PC-9 (cell line): ENCODE data around the gene IPO4. TPM values are rescaled to one million over a fixed set of nuclear protein-coding genes. Genes with fewer than 3 reads are reported as not detected.

Experiments used
- BruUV-seq: library from RNA; stranded (reverse); fragments of 400-500 nt; replicated peaks from 2 replicates; lab custom pipeline; 2021; lab: Mats Ljungman, UMichigan
- CTCF ChIA-PET: fragments of 300-600 bp; sonication (Branson Sonifier 250); formaldehyde crosslinking; loops from one replicate; lab custom pipeline; 2022; ENCODE audit warnings: antibody characterized with exemption; lab: Charles Lee
- POLR2A ChIA-PET: fragments of 300-600 bp; sonication (Branson Sonifier 250); formaldehyde crosslinking; loops from one replicate; lab custom pipeline; 2022; ENCODE audit warnings: antibody characterized with exemption; ENCODE audit not compliant: unreplicated experiment; lab: Charles Lee
- DNase-seq, 2 experiments: peaks; one replicate each; pipeline versions ENCODE4 v3.0.0 to v3.0.0-alpha.2; 2015 to 2022; ENCODE audit warnings: mixed read lengths in 1 of 2
- H2AFZ ChIP-seq: fragments of 200-600 bp; sonication (generic); 2 replicates; pipeline ENCODE4 v1.8.1; 2017; ENCODE audit warnings: antibody characterized with exemption
- H3F3A ChIP-seq: fragments of 200-600 bp; sonication (generic); 2 replicates; pipeline ENCODE4 v1.8.1; 2017; ENCODE audit warnings: antibody characterized with exemption, mild to moderate bottlenecking, low read depth; ENCODE audit not compliant: insufficient read depth
- H3K27ac ChIP-seq: fragments of 200-600 bp; sonication (generic); 2 replicates; pipeline ENCODE4 v1.6.1; 2016; ENCODE audit warnings: mixed run types
- H3K27me3 ChIP-seq: fragments of 200-600 bp; sonication (generic); 2 replicates; pipeline ENCODE4 v1.6.1; 2016; ENCODE audit warnings: low read depth, mixed run types; ENCODE audit not compliant: insufficient read depth
- H3K36me3 ChIP-seq: fragments of 200-600 bp; sonication (generic); 2 replicates; pipeline ENCODE4 v1.6.1; 2016; ENCODE audit warnings: low read depth, mixed run types
- H3K4me1 ChIP-seq: fragments of 200-600 bp; sonication (generic); replicated peaks from 2 replicates; pipeline ENCODE4 v1.6.1; 2016; ENCODE audit warnings: mixed run types; ENCODE audit not compliant: insufficient read depth
- H3K4me2 ChIP-seq: fragments of 200-600 bp; sonication (generic); 2 replicates; pipeline ENCODE4 v1.6.1; 2017; ENCODE audit warnings: mixed run types
- H3K4me3 ChIP-seq: fragments of 200-600 bp; sonication (generic); 2 replicates; pipeline ENCODE4 v1.6.1; 2016; ENCODE audit warnings: mixed run types
- H3K79me2 ChIP-seq: fragments of 200-600 bp; sonication (generic); 2 replicates; pipeline ENCODE4 v1.6.1; 2017; ENCODE audit warnings: low read depth, mixed run types
- H3K9me2 ChIP-seq: fragments of 200-600 bp; sonication (generic); 2 replicates; pipeline ENCODE4 v1.8.1; 2017; ENCODE audit warnings: mild to moderate bottlenecking; ENCODE audit not compliant: insufficient read depth
- H3K9me3 ChIP-seq: fragments of 200-600 bp; sonication (generic); 2 replicates; pipeline ENCODE4 v1.8.1; 2016; ENCODE audit warnings: low read depth; ENCODE audit not compliant: insufficient read depth
- H4K20me1 ChIP-seq: fragments of 200-600 bp; sonication (generic); 2 replicates; pipeline ENCODE4 v1.8.1; 2017; ENCODE audit not compliant: insufficient read depth
- EZH2 ChIP-seq: fragments of 200-600 bp; sonication (generic); IDR thresholded peaks from 2 replicates; pipeline ENCODE4 v1.8.0; 2017; ENCODE audit warnings: antibody characterized with exemption, low read depth
- intact Hi-C: fragments of 100-400 bp; cut with micrococcal nuclease; formaldehyde crosslinking; loops from one replicate; pipeline ENCODE4 v1.10.0; 2022; ENCODE audit not compliant: unreplicated experiment
- total RNA-seq: library from RNA; stranded (reverse); gene quantifications from 2 replicates; pipeline ENCODE4 v1.2.3, GENCODE V29; 2021
- TF ChIP-seq, protein P1 (sequence below): fragments of 200-600 bp; sonication (generic); conservative IDR thresholded peaks from 2 replicates; pipeline ENCODE4 v1.6.1; 2017; ENCODE audit warnings: mixed run types, antibody characterized with exemption, mild to moderate bottlenecking, moderate library complexity

IPO4 gene
- total RNA-seq, 1 experiment from 2014 or later = 44.1 TPM

DNA sequence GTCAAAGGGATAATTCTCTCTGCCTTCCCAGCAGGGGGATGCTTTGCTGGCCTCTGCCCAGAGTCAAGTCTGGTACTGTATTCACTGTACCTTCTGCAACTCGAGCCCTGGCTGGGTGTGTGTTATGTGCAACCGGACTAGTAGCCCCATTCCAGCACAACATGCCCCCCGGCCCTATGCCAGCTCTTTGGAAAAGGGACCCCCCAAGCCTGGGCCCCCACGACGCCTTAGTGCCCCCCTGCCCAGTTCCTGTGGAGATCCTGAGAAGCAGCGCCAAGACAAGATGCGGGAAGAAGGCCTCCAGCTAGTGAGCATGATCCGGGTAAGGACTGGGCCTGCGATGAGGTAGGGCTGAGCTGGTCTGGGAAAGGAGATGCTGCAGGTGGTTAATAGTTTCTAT, 38.0 kb downstream of the IPO4 start:
- H3K4me2 ChIP-seq = no peak overlapping the region
- no peaks in the 10 kb centered on the region for H3K9me2 ChIP-seq
- H3K9me3 ChIP-seq = no peaks in the 10 kb centered on the region
- POLR2A ChIA-PET = no interaction called here
- H3K27ac ChIP-seq = no peak overlapping the region
- TF ChIP-seq, protein P1, sequence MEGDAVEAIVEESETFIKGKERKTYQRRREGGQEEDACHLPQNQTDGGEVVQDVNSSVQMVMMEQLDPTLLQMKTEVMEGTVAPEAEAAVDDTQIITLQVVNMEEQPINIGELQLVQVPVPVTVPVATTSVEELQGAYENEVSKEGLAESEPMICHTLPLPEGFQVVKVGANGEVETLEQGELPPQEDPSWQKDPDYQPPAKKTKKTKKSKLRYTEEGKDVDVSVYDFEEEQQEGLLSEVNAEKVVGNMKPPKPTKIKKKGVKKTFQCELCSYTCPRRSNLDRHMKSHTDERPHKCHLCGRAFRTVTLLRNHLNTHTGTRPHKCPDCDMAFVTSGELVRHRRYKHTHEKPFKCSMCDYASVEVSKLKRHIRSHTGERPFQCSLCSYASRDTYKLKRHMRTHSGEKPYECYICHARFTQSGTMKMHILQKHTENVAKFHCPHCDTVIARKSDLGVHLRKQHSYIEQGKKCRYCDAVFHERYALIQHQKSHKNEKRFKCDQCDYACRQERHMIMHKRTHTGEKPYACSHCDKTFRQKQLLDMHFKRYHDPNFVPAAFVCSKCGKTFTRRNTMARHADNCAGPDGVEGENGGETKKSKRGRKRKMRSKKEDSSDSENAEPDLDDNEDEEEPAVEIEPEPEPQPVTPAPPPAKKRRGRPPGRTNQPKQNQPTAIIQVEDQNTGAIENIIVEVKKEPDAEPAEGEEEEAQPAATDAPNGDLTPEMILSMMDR = no peak
- no peak for TF ChIP-seq EZH2
- H4K20me1 ChIP-seq = no peaks in the 10 kb centered on the region
- no peak overlapping the region for H3K4me3 ChIP-seq
- H3K4me1 ChIP-seq = peaks cover 10% of the 10 kb centered on the region
- intact Hi-C loops = no loop called here
- no peak overlapping the region for H2AFZ ChIP-seq
- no peak for DNase-seq
- H3K36me3 ChIP-seq = no peaks in the 10 kb centered on the region; the same call in 1 of the 2 replicates
- CTCF ChIA-PET = no interaction called here
- no TSS peak for BruUV-seq
- peaks cover 25% of the 10 kb centered on the region for H3K79me2 ChIP-seq
- no peaks in the 10 kb centered on the region for H3K27me3 ChIP-seq
- H3F3A ChIP-seq = peaks cover 3% of the 10 kb centered on the region; the same call in 1 of the 2 replicates

DNA sequence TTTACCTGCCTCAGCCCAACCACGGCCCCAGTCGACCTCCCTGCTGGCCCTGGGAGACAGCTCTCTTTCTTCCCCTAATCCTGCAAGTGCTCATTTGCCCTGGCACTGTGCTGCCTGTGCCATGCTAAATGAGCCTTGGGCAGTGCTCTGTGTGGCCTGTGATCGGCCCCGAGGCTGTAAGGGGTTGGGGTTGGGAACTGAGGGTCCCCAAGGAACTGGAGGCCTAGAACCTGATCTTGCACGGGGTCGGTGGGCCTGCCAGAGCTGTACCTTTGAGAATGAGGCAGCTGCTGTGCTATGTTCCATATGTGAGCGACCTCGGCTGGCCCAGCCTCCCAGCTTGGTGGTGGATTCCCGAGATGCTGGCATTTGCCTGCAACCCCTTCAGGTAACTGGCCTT, 38.6 kb downstream of the IPO4 start:
- BruUV-seq = no TSS peak
- Histone ChIP-seq H3K4me2 (no peak overlapping the region), H3K27me3 (no peaks in the 10 kb centered on the region), H3K9me2 (no peaks in the 10 kb centered on the region), H3K36me3 (no peaks in the 10 kb centered on the region; the same call in 1 of the 2 replicates), H3K27ac (no peak overlapping the region), H3K4me3 (no peak overlapping the region), H4K20me1 (no peaks in the 10 kb centered on the region), H3F3A (peaks cover 3% of the 10 kb centered on the region; the same call in 1 of the 2 replicates), H3K9me3 (no peaks in the 10 kb centered on the region), H2AFZ (no peak overlapping the region), H3K4me1 (peaks cover 15% of the 10 kb centered on the region), H3K79me2 (peaks cover 30% of the 10 kb centered on the region)
- intact Hi-C loops = no loop called here
- DNase-seq = no peak
- TF ChIP-seq EZH2 = no peak
- TF ChIP-seq, protein P1 = no peak
- CTCF ChIA-PET = no interaction called here
- POLR2A ChIA-PET = no interaction called here

DNA sequence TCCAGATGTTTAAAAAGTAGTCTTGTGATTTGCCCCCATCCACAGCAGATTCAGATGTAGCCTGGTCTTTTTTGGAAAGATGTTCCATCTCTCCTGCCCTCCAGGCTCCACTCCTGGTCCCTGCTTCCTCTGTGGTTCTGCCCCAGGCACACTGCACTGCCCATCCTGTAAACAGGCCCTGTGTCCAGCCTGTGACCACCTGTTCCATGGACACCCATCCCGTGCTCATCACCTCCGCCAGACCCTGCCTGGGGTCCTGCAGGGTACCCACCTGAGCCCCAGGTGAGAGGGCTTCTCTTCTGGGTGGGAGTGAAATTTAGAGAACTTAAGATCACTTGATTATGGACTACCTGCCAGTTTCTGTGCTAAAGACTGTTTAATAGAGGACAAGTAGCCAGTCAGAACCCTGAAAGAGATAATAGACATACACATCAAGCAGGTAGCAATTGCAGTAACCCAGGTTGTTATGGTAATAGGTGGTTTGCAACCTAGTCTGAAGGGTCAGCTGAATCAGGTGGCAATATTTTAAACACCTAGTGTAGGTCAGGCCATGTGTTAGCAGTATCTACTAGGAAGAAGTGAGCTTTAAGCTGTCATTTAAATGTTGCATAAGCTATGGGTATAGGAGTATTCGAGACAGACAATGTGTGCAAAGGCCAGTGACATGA, 39.2 kb downstream of the IPO4 start:
- Histone ChIP-seq H3K27me3 (no peaks in the 10 kb centered on the region), H3K79me2 (peaks cover 37% of the 10 kb centered on the region), H3K36me3 (no peaks in the 10 kb centered on the region; the same call in 1 of the 2 replicates), H3K4me1 (peaks cover 15% of the 10 kb centered on the region), H3K4me3 (no peak overlapping the region), H3K27ac (no peak overlapping the region), H3K9me3 (no peaks in the 10 kb centered on the region), H2AFZ (no peak overlapping the region), H4K20me1 (no peaks in the 10 kb centered on the region), H3K4me2 (no peak overlapping the region), H3F3A (peaks cover 3% of the 10 kb centered on the region; the same call in 1 of the 2 replicates), H3K9me2 (no peaks in the 10 kb centered on the region)
- intact Hi-C loops = no loop called here
- TF ChIP-seq, protein P1 = no peak
- TF ChIP-seq EZH2 = no peak
- DNase-seq = no peak
- ChIA-PET POLR2A (no interaction called here), CTCF (no interaction called here)
- no TSS peak for BruUV-seq
